SK-N-MC (cell line): ENCODE results near the gene PLAGL2.
"Not testable (repeated sequence)": the region's sequence is repeated elsewhere in the genome, so short reads cannot be mapped to it uniquely, and the experiment has no call there.

ENCODE experiments used
- DNase-seq: peaks from one replicate; pipeline ENCODE4 v3.0.0-alpha.2; 2011; ENCODE audit warnings: low read depth, low spot score
- H3K27ac ChIP-seq: fragments of 200-600 bp; sonication (generic); 2 replicates; pipeline ENCODE4 v1.5.1; 2016; ENCODE audit warnings: mixed run types
- H3K36me3 ChIP-seq: fragments of 200-600 bp; sonication (generic); 2 replicates; pipeline ENCODE4 v1.6.1; 2017; ENCODE audit warnings: antibody characterized with exemption, low read length, mixed read lengths; ENCODE audit not compliant: insufficient read depth
- H3K4me3 ChIP-seq: fragments of 200-600 bp; sonication (generic); 2 replicates; pipeline ENCODE4 v1.5.1; 2016
- H3K9ac ChIP-seq: fragments of 200-600 bp; sonication (generic); 2 replicates; pipeline ENCODE4 v1.8.0; 2017; ENCODE audit warnings: mixed run types, mixed read lengths; ENCODE audit not compliant: insufficient read length
- H3K9me3 ChIP-seq: fragments of 200-600 bp; sonication (generic); 2 replicates; pipeline ENCODE4 v1.6.1; 2017; ENCODE audit warnings: low read depth, mild to moderate bottlenecking, antibody characterized with exemption, low read length, moderate library complexity, mixed read lengths
- EZH2 ChIP-seq: fragments of 200-600 bp; sonication (generic); IDR thresholded peaks from one replicate; pipeline ENCODE4 v1.6.1; 2017; ENCODE audit warnings: antibody characterized with exemption
- FOXP2 ChIP-seq: optimal IDR thresholded peaks from 2 replicates; pipeline ENCODE3; 2011; ENCODE audit warnings: mild to moderate bottlenecking, moderate library complexity; ENCODE audit not compliant: insufficient read depth; ENCODE audit errors: extremely low read length, control extremely low read depth
- POLR2AphosphoS5 ChIP-seq: IDR thresholded peaks from 2 replicates; pipeline ENCODE4 v1.6.1; 2012; ENCODE audit warnings: mild to moderate bottlenecking, low read depth, low read length, borderline replicate concordance

PLAGL2 gene, protein sequence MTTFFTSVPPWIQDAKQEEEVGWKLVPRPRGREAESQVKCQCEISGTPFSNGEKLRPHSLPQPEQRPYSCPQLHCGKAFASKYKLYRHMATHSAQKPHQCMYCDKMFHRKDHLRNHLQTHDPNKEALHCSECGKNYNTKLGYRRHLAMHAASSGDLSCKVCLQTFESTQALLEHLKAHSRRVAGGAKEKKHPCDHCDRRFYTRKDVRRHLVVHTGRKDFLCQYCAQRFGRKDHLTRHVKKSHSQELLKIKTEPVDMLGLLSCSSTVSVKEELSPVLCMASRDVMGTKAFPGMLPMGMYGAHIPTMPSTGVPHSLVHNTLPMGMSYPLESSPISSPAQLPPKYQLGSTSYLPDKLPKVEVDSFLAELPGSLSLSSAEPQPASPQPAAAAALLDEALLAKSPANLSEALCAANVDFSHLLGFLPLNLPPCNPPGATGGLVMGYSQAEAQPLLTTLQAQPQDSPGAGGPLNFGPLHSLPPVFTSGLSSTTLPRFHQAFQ

DNA sequence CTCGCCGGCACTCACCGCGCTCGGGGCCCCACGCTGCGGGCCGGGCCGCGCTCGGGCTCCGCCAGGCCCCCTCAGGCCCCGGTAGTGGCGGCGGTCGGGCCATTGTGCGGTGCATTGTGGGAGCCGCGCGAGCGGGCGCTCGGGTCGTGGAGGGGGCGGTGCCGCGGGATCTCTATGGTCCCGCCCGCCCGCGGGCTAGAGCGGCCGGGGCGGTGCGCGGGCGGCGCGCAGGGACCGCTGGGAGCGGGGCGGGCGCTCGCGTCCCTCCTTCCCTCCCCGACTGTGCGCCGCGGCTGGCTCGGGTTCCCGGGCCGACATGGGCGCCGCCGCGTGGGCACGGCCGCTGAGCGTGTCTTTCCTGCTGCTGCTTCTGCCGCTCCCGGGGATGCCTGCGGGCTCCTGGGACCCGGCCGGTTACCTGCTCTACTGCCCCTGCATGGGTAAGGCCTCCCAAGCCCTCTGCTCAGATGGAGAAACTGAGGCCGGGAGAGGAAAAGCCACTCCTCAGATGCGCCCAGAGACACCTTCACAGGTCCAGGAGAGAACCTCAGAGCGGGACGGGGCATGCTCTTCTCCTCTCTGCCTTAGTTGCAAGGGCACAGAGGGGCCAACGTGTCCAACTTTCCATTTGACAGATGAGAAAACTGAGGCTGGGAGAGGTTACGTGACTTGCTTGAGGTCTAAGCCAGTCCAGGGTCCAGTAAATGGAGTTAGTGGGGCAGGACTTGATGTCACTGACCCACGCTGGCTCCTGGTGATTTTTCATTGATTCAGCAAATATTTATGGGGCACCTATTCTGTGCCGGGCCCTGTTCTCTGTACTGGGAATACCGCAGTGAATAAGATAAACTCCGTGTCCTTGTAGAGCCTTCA lies at the start of gene PLAGL2, which contains the start of gene POFUT1:
Gene PLAGL2, minus strand, starts transcription at position 118 of the 873 bp plus-strand sequence. CDS start 5,565 bp downstream, outside the sequence.
Gene POFUT1, plus strand, starts transcription at position 255 of the 873 bp plus-strand sequence. Its CDS starts 62 bp downstream, at position 317.
- Histone ChIP-seq H3K36me3 (peaks cover 55% of the 10 kb centered on the region), H3K4me3 (peak within 1 kb of the TSS; percentile 99), H3K9ac (peak within 1 kb of the TSS; percentile 100), H3K9me3 (no peaks in the 10 kb centered on the region), H3K27ac (peak within 1 kb of the TSS; percentile 74)
- DNase-seq: no peak
- TF ChIP-seq POLR2AphosphoS5 (peak; percentile 87), EZH2 (no peak)

DNA sequence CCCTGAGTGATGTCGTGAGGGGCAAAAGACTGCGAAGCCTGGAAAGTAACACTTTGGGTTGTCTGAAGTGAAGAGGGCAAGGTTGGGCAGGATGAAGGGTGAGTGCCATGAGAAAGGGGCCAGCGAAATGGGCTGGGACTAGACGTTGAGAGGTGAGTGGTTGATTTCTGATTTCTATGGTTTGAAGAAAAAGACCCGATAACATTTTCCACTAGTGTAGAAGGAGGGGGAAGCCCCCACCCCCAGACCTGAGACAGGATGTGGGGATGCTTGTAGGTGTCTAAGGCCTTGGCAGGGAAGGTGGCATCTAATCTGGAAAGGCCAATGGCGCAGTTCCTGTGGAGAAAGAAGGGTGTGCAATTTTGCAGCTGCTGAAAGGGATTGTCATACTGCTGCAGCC lies 44.6 kb upstream of the PLAGL2 start:
- no peak overlapping the region for H3K27ac ChIP-seq
- TF ChIP-seq POLR2AphosphoS5: no peak
- no peak for TF ChIP-seq FOXP2
- TF ChIP-seq EZH2: no peak
- no peak for DNase-seq

DNA sequence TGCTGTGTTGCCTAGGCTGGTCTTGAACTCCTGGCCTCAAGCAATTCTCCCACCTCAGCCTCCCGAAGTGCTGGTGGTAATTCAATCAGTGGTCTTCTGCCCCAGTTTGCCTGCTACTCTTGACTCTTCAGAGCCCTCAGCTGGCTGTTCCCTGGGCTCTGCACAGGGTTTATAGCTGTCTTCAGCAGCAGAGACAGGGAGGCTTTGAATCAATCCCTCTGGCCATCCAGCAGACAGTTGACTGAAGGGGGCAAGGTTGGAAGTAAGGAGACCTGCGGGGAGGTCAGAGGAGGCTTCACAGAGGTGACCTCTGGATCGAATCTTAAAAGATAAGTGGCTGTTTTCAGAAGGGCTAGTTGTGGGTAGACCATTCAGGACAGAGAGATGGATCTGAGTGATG lies 43.9 kb upstream of the PLAGL2 start:
- no peak for DNase-seq
- Histone ChIP-seq H3K4me3 (no peak overlapping the region), H3K36me3 (no peaks in the 10 kb centered on the region), H3K27ac (no peak overlapping the region), H3K9me3 (no peaks in the 10 kb centered on the region), H3K9ac (no peak overlapping the region)
- TF ChIP-seq FOXP2: no peak
- no peak for TF ChIP-seq POLR2AphosphoS5
- no peak for TF ChIP-seq EZH2

More for the DNA sequence above, 44.6 kb upstream of the PLAGL2 start:
- H3K36me3 ChIP-seq: no peaks in the 10 kb centered on the region
- no peak overlapping the region for H3K9ac ChIP-seq
- H3K9me3 ChIP-seq: no peaks in the 10 kb centered on the region
- H3K4me3 ChIP-seq: no peak overlapping the region

DNA sequence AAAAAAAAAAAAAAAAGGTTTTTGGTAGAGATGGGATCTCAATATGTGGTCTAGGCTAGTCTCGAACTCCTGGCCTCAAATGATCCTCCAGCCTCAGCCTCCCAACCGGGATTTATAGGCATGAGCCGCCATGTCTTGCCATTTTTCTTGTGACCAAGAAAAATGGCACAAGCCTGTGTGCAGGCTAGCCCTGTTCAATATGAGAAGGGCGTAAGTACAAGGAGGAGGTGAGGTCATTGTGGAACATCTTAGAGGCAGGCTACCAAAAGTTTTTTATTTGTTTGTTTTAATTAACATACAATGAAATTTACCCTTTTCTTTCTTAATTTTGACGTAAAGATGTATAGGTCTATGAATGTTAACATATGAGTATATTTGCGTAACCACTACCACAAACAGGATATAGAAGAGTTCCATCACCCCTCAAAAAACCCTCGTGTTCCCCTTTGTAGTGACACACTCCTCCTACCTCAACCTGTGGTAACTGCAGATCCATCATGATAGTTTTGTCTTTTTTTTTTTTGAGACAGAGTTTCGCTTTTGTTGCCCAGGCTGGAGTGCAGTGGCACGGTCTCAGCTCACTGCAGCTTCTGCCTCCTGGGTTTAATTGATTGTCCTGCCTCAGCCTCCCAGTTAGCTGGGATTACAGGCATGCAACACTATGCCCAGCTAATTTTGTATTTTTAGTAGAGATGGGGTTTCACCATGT lies 41.6 kb upstream of the PLAGL2 start:
- H3K9ac ChIP-seq: no peak overlapping the region
- no peaks in the 10 kb centered on the region for H3K9me3 ChIP-seq
- TF ChIP-seq FOXP2: no peak
- no peak for TF ChIP-seq EZH2
- no peak for TF ChIP-seq POLR2AphosphoS5
- no peaks in the 10 kb centered on the region for H3K36me3 ChIP-seq
- no peak overlapping the region for H3K27ac ChIP-seq
- no peak for DNase-seq
- no peak overlapping the region for H3K4me3 ChIP-seq

DNA sequence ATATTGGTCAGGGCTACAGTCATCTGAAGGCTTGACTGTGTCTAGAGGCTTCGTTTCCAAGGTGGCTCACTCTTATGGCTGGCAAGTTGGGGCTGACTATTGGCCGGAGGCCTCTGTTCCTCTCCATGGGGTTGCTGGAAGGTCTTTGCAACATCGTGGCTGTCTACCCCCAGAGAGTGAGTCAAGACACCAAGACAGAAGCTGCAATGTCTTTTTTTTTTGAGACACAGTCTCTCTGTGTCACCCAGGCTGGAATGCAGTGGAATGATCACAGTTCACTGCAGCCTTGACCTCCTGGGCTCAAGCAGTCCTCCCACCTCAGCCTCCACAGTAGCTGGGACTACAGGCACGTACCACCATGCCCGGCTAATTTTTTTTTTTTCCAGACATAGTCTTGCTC lies 40.5 kb upstream of the PLAGL2 start:
- no peaks in the 10 kb centered on the region for H3K9me3 ChIP-seq
- DNase-seq: no peak
- no peak overlapping the region for H3K27ac ChIP-seq
- H3K36me3 ChIP-seq: no peaks in the 10 kb centered on the region
- H3K4me3 ChIP-seq: no peak overlapping the region
- H3K9ac ChIP-seq: no peak overlapping the region
- TF ChIP-seq POLR2AphosphoS5: no peak
- no peak for TF ChIP-seq FOXP2

DNA sequence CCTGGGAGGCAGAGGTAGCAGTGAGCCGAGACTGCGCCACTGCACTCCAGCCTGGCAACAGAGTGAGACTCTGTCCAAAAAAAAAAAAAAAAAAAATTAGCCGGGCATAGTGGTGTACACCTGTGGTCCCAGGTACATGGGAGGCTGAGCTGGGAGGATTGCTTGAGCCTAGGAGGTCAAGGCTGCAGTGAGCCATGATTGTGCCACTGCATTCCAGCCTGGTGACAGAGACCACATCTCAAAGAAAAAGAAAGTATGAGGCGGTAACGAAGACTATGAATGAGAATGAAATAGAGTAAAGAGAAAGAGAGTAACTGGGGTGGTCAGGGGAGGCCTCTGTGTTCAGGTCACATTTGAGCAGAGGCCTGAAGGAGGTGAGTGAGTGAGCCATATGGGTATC lies 38.7 kb upstream of the PLAGL2 start:
- H3K4me3 ChIP-seq, H3K36me3 ChIP-seq, H3K27ac ChIP-seq, H3K9ac ChIP-seq, DNase-seq, H3K9me3 ChIP-seq: not testable (repeated sequence)

DNA sequence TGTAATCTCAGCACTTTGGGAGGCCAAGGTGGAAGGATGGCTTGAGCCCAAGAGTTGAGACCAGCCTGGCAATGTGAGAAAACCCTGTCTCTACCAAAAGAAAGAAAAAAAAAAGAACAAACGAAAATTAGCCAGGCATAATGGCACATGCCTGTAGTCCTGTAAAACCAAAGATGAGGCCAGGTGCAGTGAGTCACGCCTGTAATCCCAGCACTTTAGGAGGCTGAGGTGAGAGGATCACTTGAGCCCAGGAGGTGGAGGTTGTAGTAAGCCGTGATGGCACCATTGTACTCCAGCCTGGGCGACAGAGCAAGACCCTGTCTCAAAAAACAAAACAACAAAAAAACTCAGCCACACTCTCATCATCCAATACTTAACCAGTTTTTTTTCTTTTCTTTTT lies 37.4 kb upstream of the PLAGL2 start:
- Histone ChIP-seq H3K27ac (no peak overlapping the region), H3K36me3 (no peaks in the 10 kb centered on the region), H3K9me3 (no peaks in the 10 kb centered on the region), H3K4me3 (no peak overlapping the region), H3K9ac (no peak overlapping the region)
- DNase-seq: no peak
- TF ChIP-seq EZH2 (no peak), POLR2AphosphoS5 (no peak), FOXP2 (no peak)

DNA sequence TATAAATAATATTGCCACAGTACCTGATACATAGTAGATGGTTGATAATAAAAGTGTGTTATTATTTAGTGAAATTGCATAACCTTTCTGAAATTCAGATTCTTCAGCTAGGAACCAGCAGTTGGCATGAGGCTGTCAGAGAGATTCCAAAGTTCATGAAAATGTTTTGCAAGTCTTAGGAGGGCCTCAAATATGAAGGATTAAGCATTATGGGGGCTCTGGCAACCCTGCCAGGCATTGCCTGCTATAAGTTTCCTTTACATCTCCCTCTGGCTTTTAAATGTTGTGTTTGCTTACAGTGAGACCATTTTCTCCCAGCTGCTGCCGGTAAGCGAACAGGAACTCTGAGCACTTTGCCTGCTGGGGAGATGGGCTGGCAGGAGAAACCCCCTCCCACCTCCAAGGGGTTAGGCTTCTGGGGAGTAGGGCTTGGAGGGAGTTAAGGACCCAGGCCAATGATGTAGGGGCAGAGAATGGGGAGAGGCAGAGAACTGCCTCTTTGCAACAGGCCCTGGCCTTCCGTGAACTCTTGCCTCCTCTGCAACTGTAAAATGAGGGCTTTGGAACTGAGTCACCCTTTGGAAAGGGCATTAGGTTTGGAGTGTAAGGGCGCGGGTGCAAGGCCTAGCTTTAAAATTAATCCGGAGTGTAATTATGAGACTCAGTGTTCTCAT lies 36.7 kb upstream of the PLAGL2 start:
- Histone ChIP-seq H3K9ac (no peak overlapping the region), H3K9me3 (no peaks in the 10 kb centered on the region), H3K36me3 (no peaks in the 10 kb centered on the region), H3K27ac (no peak overlapping the region), H3K4me3 (no peak overlapping the region)
- no peak for TF ChIP-seq POLR2AphosphoS5
- TF ChIP-seq FOXP2: no peak
- no peak for TF ChIP-seq EZH2
- DNase-seq: no peak
